Measurements from ENCODE around the gene GTF2H2.
"Not testable (repeated sequence)": the region's sequence is repeated elsewhere in the genome, so short reads cannot be mapped to it uniquely, and the experiment has no call there.

The GTF2H2 gene

GRCh38 chr5:71014176-71014575 is 53.3 kb downstream of the GTF2H2 start:
- no peak overlapping the region for H3K27ac ChIP-seq
- TF ChIP-seq CTCF (IDR thresholded peaks at IDR 0.05): no peak
- TF ChIP-seq ZFX (IDR thresholded peaks at IDR 0.05; ENCODE audit: borderline replicate concordance): no peak

- TF ChIP-seq ZFX (IDR thresholded peaks at IDR 0.05; ENCODE audit: borderline replicate concordance): no peak
- no peak for TF ChIP-seq CTCF (IDR thresholded peaks at IDR 0.05)
- H3K27ac ChIP-seq: no peak overlapping the region
Observed at GRCh38 chr5:71013575-71013974, 53.9 kb downstream of the GTF2H2 start.

- no peak for TF ChIP-seq ZFX (IDR thresholded peaks at IDR 0.05; ENCODE audit: borderline replicate concordance)
- TF ChIP-seq CTCF (IDR thresholded peaks at IDR 0.05): no peak
- no peak overlapping the region for H3K27ac ChIP-seq
Observed at GRCh38 chr5:71011194-71011792, 56.2 kb downstream of the GTF2H2 start.

- H3K27ac ChIP-seq: not testable (repeated sequence)
Observed at GRCh38 chr5:71006983-71007382, 60.5 kb downstream of the GTF2H2 start.

Data from 22Rv1 (cell line).